Central memory CD4-positive, alpha-beta T cell (primary cell): ENCODE data around the gene NEDD8.

Experiments used
- DNase-seq: peaks from one replicate; pipeline ENCODE4 v3.0.0; 2022

NEDD8 gene

DNA sequence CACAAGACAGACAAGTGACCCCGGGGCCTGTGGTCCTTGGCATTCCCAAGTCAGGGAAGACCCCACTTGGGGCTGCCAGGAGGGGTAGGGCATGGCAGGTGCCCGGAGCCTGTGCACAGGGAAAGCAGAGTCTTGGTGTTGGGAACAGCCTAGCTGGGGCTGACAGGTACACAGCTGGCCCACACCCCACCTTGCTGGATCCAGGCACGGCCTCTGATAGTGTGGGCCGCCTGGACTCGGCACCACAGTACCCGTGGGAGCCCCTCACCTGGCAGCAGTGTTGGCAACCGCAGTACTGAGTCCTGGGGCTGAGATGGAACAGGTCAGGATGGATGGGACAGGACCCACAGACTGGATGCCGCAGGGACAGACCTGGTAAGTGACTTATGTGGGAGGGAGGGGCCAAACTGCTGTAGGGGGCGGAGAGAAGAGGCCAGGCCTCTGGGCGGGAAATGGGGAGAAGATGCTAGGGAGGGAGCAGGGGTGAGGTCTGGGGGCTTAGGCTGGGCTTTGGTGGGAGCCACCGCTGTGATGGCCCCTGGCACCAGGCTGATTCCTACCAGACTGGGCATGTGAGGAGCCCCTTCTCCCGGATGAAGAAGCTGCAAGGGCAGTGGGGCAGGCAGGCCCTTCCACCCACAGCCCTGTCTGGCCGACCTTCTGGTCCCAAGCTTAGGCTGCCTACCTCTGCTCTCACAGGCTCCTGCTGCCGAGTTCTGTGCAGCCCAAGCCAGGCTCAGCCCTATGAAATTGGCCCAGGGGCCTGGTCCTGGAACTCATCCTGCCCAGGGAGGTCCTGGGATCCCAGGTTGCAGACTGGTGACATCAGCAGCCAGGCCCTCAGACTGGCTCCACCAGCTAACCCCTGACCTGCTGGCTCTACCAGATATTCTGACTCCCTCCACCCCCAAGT is 30.9 kb upstream of the NEDD8 start, which contains the start of gene TGM1:
Gene TGM1 (minus strand): TSS at position 357 of the 913 bp plus-strand sequence. CDS start 825 bp downstream, outside the sequence.
- no peak for DNase-seq

- no peak for DNase-seq
These were observed 29.8 kb upstream of the NEDD8 start for GRCh38 chr14:24261969-24262327.

DNA sequence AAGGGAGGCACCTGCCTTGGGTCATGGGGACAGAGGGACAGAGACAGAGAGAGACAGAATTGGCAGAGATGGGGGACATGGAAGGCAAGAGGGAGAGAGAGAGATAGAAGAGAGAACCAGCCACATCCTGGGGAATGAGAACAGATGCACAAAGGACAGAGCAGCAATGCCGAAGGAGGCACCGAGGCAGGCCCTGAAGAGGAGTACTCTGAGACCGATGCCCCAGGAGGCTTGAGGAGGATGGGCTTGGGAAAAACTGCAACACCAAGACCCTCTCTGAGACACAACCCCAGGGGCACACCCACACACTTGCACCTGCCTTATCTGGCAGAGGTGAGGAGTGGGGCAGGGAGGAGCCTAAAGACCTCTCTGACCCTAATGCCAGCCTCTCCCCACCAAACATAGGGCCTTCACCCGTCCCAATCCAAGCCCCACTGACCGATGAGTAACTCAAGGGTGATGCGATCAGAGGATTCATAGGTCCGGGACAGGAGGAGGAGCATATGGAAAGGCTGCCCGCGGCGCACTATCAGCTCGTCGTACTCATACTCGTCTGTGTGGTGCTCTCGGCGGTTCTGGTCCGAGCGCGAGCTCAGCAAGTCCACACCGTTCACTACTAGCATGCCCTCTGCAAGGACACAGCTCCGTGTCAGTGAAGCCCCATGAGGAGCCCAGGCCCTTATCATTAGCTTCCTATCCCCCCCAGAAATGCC is 29.2 kb upstream of the NEDD8 start:
- DNase-seq: no peak

GRCh38 chr14:24260780-24261157 is 28.6 kb upstream of the NEDD8 start:
- DNase-seq: no peak

- DNase-seq: no peak
These were observed 28.0 kb upstream of the NEDD8 start for GRCh38 chr14:24260026-24260779.

DNA sequence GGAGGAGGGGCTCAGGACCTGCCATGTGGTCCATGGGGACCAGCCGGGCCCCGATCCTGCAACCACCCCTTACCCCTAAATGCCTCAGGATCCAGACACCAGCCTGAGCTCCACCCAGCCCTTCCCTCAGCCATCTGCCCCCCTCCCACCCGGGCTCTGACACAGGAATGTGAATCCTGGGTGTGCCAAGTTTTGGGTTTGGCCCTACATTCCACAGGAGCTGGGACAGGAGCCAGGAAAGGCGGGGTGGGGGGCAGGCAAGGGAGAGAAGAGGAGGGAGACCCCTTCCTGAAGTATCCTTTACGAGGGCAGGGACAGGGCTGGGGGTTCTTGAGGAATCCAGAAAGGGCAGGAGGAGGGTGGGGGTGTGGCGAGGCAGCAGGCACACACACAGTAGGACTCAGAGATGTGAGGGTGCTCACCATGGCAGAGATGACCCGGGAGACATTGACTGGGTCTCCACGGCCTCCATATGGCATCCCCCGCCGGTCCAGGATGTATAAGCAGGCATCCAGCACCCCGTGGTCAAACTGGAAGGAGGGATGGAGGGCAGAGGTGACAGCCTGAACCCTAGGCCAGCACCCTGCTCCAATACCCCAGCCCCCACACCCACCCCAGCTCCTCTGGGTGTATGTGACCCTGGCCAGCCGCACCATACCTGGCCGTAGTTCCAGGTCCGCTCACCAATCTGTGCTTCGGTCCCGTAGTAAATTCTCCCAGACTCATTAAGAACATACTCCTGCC is 27.3 kb upstream of the NEDD8 start:
- DNase-seq: no peak

DNA sequence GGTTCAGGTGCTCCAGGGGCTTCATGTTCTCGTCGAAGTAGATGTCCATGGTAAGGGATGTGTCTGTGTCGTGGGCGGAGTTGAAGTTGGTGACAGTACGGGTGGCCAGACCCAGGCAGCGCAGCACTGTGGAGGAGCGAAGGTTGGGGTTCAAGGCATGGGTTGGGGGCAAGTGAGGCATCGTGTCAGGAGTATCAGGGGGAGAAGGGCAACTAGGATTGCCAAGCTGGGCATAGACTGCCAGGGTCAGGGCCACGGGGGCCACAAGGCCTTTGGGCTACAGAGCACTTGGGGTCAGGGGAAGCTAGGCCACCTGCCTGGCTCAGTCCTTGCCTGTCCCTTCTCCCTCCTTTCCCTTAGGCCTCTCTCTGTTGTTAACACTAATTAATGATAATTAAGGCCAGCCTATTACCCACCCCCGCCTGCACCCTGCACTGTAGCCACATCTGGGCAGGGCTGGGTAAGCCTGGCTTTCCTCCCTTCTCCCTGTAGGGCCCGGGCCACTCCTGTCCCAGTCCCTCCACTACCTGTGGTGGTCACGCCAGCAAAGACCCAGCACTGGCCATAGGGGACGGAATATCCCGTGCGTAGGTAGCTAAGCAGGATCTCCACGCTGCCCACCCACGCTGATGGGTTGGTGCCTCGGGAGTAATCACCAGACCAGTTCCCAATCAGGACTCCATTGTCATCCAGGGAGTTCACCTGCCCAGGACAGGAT is 26.5 kb upstream of the NEDD8 start:
- no peak for DNase-seq

DNA sequence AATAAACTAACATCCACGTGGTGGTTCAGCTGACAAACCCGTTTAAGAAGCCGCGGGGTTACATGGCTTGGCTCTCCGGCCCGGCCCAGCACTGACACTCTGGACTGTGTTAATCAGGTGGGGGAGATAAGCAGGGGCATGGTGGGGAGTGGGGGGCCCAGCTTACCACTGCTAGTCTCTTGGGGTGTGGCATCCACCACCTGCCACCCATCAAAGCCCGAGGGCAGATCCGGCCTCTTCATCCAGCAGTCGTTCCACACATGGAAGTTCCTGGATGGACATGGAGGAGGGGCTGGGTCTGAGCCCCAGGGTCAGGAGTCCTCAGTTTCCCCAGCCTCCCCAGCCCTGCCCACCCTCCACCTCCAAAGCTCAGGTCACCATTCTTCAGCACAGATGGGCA is 26.0 kb upstream of the NEDD8 start:
- no peak for DNase-seq

DNA sequence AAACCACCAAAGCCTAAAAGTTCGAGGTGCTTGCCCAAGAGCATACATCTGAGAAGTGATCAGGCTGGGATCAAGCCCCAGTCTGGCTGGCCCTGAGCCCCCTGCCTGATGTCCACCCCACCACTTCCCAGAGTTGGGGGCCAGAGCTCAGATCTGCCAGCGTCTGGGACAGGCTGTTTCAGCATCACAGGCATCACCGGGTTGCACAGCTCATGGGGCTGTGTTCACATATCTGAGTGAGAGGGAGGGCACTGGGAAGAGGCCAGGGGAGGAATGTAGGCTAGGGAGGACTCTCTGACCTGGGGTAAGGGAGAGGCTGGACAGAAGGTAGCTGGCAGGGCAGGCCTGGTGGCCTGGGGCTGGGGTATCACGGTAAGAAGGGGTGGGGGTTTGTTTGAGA is 24.8 kb upstream of the NEDD8 start:
- no peak for DNase-seq

GRCh38 chr14:24255931-24256711 is 24.0 kb upstream of the NEDD8 start:
- no peak for DNase-seq

DNA sequence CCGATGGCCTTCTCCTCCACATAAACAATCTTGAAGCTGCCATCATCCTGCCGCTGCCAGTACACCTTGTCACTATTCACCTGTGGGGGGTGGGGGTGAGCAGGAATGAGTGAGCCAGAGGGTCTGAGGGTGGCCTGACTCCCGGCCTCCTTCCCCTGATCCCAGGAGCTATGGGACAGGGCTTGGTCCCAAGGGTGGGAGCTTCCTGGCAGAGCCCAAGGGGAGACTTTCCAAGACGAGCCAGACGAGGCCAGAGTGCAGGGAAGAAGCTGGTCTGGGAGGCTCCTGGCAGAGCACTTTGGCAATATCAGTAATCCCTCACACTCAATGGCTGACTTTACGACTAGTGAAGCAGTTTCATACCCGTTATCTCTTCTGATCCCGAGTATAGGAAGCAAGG is 23.3 kb upstream of the NEDD8 start:
- no peak for DNase-seq

DNA sequence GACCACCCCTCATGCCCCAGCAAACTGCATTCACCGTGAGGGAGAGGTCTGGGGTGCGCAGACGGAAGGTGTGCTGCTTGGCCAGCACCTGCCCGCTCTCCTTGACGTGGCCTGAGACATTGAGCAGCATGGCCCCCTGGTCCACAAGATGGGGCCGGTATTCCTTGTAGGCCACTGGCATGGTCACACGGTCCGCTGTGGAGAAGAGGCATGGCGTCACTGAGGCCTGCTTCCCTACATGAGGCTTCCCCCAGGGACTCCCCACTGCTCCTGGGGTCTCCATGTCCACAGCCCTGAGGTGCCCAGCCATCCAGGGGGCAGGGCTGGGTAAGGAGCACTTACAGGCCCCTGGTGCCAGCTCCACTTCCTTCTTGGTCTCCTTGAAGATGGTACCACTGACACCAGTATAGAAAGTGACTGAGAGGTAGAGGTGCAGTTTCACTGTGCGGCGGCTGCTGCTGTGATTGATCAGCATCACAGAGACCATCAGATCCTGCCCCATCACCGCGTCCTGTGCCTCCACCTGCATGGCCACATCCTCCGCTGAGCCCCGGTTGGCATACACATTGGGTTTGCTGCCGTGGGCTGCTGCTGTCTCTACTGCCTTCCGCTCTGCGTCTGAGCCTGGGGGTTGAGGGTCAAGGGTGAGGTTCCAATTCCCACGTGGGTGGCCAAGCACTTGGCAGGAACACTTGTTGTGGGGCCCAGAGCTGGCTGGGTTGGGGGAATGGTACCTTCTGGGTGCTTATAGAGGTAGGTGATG is 22.6 kb upstream of the NEDD8 start:
- DNase-seq: no peak

DNA sequence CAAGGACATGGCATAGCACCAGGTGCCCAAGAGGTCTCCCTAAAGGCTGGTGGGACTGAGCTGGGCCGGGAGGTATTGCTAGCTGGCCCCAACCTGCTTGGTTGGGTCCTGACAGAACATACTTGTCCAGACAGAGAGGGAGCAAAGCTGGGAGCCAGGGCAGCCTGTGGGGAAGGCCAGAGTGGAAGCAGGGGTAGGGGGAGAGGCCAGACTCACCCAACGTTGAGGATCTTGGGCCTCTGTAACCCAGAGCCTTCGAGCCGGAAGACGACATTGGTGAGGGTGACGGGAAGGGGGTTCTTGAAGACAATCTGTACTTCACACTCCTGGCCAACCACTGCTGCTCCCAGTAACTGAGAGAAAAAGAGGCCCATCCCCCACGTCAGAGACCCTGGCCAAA is 21.8 kb upstream of the NEDD8 start:
- DNase-seq: no peak

DNA sequence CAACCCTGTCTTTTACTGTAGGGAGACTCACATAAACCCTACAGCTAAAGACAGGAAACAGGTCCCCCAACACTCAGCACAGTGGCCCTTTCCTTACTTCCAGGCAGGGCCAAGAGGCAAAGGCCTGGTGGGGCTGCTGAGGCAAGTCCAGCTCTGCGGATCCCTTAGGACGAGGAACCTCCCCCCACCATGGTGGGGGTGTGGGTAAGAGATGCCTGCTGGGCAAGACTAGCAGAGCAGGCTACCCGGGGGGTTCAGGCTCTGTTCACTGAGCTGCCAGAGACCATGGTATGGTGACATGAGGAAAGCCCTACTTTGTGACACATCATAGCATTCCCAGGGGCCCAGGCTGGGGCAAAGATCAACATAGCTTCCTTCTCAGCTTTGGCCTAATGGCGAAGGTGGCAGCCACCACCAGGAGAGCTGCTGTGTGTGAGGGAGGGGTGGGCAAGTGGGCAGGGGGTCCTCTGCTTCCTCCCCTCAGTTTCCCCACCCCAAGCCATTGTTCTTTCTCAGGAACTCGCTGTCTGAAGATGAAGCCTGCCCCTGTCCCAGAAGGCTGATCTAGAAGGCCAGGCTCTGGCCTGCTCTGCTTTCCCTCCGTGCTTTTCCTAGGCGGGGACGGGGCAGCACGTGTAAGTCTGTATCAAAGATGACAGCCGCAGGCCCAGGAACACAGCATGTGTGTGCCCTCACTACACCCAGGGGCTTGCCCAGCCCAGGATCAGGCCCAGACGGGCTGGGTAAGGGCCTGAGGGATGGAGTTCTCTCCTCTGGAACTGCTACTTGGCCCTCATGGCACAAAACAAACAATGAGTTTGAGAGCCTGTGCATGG is 20.3 kb upstream of the NEDD8 start:
- no peak for DNase-seq

DNA sequence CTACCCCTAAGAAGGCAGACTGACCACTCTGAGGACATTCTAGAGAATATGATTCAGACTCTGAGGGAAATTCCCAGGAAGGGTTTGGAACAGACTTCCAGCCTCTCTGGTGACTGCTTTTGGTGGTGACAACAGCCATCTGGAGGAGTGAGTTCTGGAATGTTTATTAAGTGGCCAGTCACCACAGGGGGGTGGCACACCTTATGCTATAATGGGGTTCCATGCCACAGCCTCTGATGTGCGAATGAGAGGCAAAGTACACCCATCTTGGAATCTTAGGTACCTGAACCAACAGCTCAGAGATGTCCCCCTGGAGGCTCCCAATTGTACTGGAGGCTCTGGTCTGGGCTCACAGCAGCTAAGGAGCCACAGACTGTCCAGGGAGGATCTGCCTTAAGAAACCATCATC is 19.7 kb upstream of the NEDD8 start:
- no peak for DNase-seq

- DNase-seq: no peak
These were observed 18.2 kb upstream of the NEDD8 start for GRCh38 chr14:24250354-24250753.

DNA sequence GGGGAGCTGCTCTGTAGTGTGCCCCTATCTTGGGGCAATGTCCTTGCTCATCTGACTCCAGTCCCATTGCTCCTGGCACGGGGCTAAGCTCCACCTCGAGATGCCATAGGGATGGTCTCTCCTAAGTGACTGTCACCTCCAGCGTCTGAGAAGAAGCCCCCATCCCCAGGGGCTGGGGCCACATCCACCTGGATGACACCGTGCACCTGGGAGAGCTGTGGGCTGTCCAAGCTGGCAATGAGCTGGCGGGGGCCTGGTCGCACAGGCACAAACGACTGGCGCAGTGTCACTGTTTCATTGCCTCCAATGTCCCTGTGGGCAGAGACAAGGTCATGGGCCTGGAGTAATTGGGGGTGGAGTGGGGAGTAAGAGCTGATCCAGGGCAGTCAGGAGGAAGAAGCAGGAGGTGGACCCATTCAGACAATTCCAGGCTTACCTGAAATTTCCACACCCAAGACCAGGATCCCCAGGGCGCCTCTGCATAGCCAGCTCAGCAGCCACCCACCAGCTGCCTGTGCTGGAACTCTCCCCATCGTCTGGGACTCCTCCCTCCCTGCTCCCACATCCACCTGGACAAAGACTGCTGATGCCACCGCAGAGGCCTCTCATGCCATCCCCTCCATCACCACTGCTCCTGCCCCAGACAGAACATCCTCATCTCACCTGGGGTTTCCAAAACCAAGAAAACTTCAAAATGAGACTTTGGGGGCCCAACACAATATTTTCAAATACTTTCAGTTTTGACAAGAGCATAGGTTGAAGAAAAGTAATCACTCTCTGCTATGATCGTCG is 17.3 kb upstream of the NEDD8 start:
- DNase-seq: no peak

DNA sequence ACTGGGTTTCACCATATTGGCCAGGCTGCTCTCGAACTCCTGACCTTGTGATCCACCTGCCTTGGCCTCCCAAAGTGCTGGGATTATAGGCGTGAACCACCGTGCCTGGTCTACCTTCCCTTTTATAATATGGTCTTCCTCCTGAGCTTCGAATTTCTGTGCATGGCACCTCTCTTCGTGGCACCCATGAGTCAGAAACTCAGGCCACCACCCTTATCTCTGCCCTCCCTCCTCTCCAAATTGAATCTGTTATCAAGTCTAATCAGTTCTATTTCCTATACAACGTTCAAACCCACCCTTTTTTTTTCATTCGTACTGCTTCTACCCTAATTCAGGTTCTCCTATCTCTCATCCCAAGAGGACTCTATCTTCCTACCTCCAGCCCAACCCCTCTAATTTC is 15.3 kb upstream of the NEDD8 start:
- DNase-seq: no peak
